Activated CD4-positive, CD25-positive, alpha-beta regulatory T cell treated with anti-CD3 and anti-CD28 coated beads, Interleukin-2, amount 50 U/mL, for 24 hours (primary cell): ENCODE data around the gene TRRAP.

ENCODE experiments used
- ATAC-seq, 2 donors: fragments of 150-1000 bp; cut with Tn5 transposase; one replicate each; pipeline ENCODE4 v1.10.0; 2021; ENCODE audit warnings: mild to moderate bottlenecking in 1 of 2, moderate library complexity in 1 of 2

The TRRAP gene

GRCh38 chr7:99008921-99009530 lies 130.7 kb downstream of the TRRAP start:
- ATAC-seq, result no peak

GRCh38 chr7:99010281-99010680 lies 131.9 kb downstream of the TRRAP start:
- no peak for ATAC-seq

GRCh38 chr7:99011341-99011705 lies 133.0 kb downstream of the TRRAP start:
- no peak for ATAC-seq

- no peak for ATAC-seq
Observed at GRCh38 chr7:99011706-99012404, 133.5 kb downstream of the TRRAP start.

GRCh38 chr7:99012722-99013121 lies 134.4 kb downstream of the TRRAP start:
- ATAC-seq, result no peak

GRCh38 chr7:99013266-99014112 lies 135.2 kb downstream of the TRRAP start:
- ATAC-seq, result no peak

GRCh38 chr7:99014113-99014985 lies 136.0 kb downstream of the TRRAP start:
- no peak for ATAC-seq

GRCh38 chr7:99016196-99016595 lies 137.9 kb downstream of the TRRAP start:
- no peak for ATAC-seq

- ATAC-seq, result no peak
Observed at GRCh38 chr7:99019523-99020412, 141.4 kb downstream of the TRRAP start.

GRCh38 chr7:99020413-99020715 lies 142.0 kb downstream of the TRRAP start:
- ATAC-seq, result no peak

GRCh38 chr7:99021941-99022560 lies 143.7 kb downstream of the TRRAP start:
- ATAC-seq, result no peak

- ATAC-seq, result no peak
Observed at GRCh38 chr7:99024066-99024465, 145.7 kb downstream of the TRRAP start.

- ATAC-seq, result no peak
Observed at GRCh38 chr7:99027241-99027640, 148.9 kb downstream of the TRRAP start.

- no peak for ATAC-seq
Observed at GRCh38 chr7:99027841-99028240, 149.5 kb downstream of the TRRAP start.

- ATAC-seq, result no peak
Observed at GRCh38 chr7:99028261-99028973, 150.1 kb downstream of the TRRAP start.

GRCh38 chr7:99029466-99030435 lies 151.4 kb downstream of the TRRAP start:
- ATAC-seq, result no peak

GRCh38 chr7:99030457-99030856 lies 152.1 kb downstream of the TRRAP start:
- no peak for ATAC-seq

GRCh38 chr7:99030951-99031350 lies 152.6 kb downstream of the TRRAP start:
- no peak for ATAC-seq

- no peak for ATAC-seq
Observed at GRCh38 chr7:99031496-99031895, 153.2 kb downstream of the TRRAP start.

- no peak for ATAC-seq
Observed at GRCh38 chr7:99032928-99033327, 154.6 kb downstream of the TRRAP start.
